Measurements from ENCODE around the gene PNPT1. TPM values are rescaled to one million over a fixed set of nuclear protein-coding genes. Genes with fewer than 3 reads are reported as not detected.

PNPT1 gene
- total RNA-seq, 1 donor from 2014 or later, result 26.5 TPM

- Mint-ChIP-seq H3K4me3 (no peak overlapping the region), H3K27me3 (ENCODE audit: low read depth) (no peaks in the 10 kb centered on the region), H3K9me3 (no peaks in the 10 kb centered on the region), H3K27ac (no peak overlapping the region), H3K4me1 (peaks cover 10% of the 10 kb centered on the region), H3K36me3 (peaks cover 22% of the 10 kb centered on the region)
- DNase-seq (ENCODE audit: low spot score in 2 of 2, unreplicated experiment in 2 of 2), result no peak
- TF ChIP-seq CTCF (IDR thresholded peaks at IDR 0.05; ENCODE audit: unreplicated experiment), result no peak
Observed at GRCh38 chr2:55611997-55612396, 81.6 kb downstream of the PNPT1 start.

DNA sequence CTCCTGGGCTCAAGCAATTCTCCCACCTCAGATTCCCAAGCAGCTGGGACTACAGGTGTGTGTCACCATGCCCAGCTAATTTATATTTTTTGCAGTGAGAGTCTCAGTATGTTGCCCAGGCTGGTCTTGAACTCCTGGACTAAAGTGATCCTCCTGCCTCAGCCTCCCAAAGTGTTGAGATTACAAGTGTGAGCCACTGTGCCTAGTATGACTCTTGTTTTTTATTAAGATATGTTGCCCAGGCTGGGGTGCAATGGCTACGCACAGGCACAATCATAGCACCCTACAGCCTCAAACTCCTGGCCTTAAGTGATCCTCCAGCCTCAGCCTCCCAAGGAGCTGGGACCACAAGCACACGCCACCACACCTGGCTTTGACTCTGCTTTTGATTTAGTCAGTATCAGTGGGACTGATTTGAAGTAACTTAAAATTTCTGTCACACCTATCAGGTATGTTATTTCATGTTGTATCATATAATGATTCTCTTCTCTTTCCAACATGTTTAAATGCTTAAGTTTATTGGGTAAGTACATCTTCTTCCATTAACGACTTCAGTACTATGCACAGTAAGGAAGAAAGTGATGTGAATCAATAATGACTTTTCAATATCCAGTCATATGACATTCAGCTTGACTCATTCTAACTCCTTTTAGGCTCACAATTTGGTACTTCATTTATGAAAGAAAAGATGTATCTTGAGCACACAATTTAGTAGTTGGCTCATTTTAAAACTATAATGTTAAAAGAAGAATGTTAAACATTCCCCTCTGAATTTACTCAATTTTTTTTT, 82.5 kb downstream of the PNPT1 start:
- no peak for DNase-seq (ENCODE audit: low spot score in 2 of 2, unreplicated experiment in 2 of 2)
- Mint-ChIP-seq H3K4me1 (peaks cover 9% of the 10 kb centered on the region), H3K9me3 (no peaks in the 10 kb centered on the region), H3K36me3 (peaks cover 25% of the 10 kb centered on the region), H3K27me3 (ENCODE audit: low read depth) (no peaks in the 10 kb centered on the region), H3K4me3 (no peak overlapping the region), H3K27ac (peak overlapping the region; percentile 34)
- TF ChIP-seq CTCF (IDR thresholded peaks at IDR 0.05; ENCODE audit: unreplicated experiment), result no peak

DNA sequence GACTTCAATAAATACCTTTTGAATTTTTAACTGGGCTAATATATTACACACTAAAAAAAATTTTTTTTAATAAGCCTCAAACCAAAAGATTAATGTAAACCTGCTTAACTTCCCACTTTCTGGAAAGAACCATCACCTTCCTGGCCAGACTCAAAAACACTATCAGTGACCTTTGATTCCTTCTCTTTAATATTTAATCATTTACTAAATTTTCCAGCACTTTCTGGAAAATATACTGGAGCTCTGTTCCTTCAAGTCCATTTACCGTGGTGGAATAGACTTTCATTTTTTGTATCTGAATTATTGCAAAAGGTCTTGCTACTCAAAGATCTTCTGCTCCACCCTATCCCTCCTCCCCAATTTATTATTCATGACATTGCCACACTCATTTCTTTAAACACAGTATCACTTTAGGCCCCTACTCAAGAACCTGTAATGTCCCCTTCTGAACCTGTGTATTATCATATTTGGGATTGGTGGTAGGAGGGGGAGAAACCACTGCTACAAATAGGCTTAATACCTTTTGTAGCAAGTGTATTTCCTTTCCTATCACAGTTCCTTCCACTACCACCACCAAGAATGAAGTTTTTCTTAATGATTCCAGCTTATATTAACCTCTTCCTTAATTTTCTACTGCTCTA, 83.6 kb downstream of the PNPT1 start:
- Mint-ChIP-seq H3K27ac (peak overlapping the region; percentile 35), H3K36me3 (peaks cover 25% of the 10 kb centered on the region), H3K27me3 (ENCODE audit: low read depth) (no peaks in the 10 kb centered on the region), H3K9me3 (no peaks in the 10 kb centered on the region), H3K4me1 (peaks cover 2% of the 10 kb centered on the region), H3K4me3 (no peak overlapping the region)
- no peak for DNase-seq (ENCODE audit: low spot score in 2 of 2, unreplicated experiment in 2 of 2)
- TF ChIP-seq CTCF (IDR thresholded peaks at IDR 0.05; ENCODE audit: unreplicated experiment), result no peak

GRCh38 chr2:55609193-55609794, 84.3 kb downstream of the PNPT1 start:
- peaks cover 23% of the 10 kb centered on the region for H3K36me3 Mint-ChIP-seq
- no peak for DNase-seq (ENCODE audit: low spot score in 2 of 2, unreplicated experiment in 2 of 2)
- H3K27ac Mint-ChIP-seq, result no peak overlapping the region
- peaks cover under 1% of the 10 kb centered on the region for H3K4me1 Mint-ChIP-seq
- no peaks in the 10 kb centered on the region for H3K27me3 Mint-ChIP-seq (ENCODE audit: low read depth)
- no peaks in the 10 kb centered on the region for H3K9me3 Mint-ChIP-seq
- TF ChIP-seq CTCF (IDR thresholded peaks at IDR 0.05; ENCODE audit: unreplicated experiment), result no peak
- no peak overlapping the region for H3K4me3 Mint-ChIP-seq

DNA sequence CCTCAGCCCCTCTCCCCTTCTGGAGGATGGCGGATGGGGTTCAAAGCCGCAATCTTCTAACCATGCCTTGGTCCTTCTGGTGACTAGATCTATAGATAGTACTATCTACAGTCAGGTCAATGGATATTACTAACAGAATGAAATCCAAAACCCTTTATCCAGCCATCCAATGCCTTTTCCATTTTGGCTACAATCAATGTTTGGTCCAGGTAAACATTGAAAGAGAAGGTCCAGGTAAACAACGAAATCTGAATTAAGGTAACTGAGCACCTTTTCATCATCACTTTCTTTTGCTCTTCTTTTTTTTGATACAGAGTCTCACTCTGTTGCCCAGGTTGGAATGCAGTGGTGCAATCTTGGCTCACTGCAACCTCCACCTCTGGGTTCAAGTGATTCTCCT, 85.9 kb downstream of the PNPT1 start:
- H3K4me3 Mint-ChIP-seq, result no peak overlapping the region
- TF ChIP-seq CTCF (IDR thresholded peaks at IDR 0.05; ENCODE audit: unreplicated experiment), result no peak
- H3K4me1 Mint-ChIP-seq, result no peaks in the 10 kb centered on the region
- DNase-seq (ENCODE audit: low spot score in 2 of 2, unreplicated experiment in 2 of 2), result no peak
- H3K27me3 Mint-ChIP-seq (ENCODE audit: low read depth), result no peaks in the 10 kb centered on the region
- peaks cover 15% of the 10 kb centered on the region for H3K36me3 Mint-ChIP-seq
- no peak overlapping the region for H3K27ac Mint-ChIP-seq
- H3K9me3 Mint-ChIP-seq, result no peaks in the 10 kb centered on the region
